K562 (cell line): Measurements from ENCODE around the gene SLC31A1. TPM values are rescaled to one million over a fixed set of nuclear protein-coding genes. Genes with fewer than 3 reads are reported as not detected.
A peak's percentile ranks its signal among the peaks of the same experiment; 100 is the strongest.

ENCODE experiments used
- CBX8 ChIP-seq: fragments of 200-600 bp; sonication (generic); IDR thresholded peaks from 2 replicates; pipeline ENCODE4 v1.6.1; 2012; ENCODE audit warnings: borderline replicate concordance, mixed run types, low read depth, mild to moderate bottlenecking, moderate library complexity, mixed read lengths, low read length, control low read depth, inconsistent platforms; ENCODE audit not compliant: poor library complexity, severe bottlenecking; ENCODE audit errors: extremely low read depth
- DACH1 ChIP-seq: fragments of 450-650 bp; IDR thresholded peaks from 2 replicates; pipeline ENCODE4 v1.6.1; 2018; ENCODE audit not compliant: partially characterized antibody
- ETS2 ChIP-seq: IDR thresholded peaks from 2 replicates; pipeline ENCODE4 v1.6.1; 2016; ENCODE audit warnings: borderline replicate concordance, missing genetic modification characterization, mild to moderate bottlenecking, moderate library complexity, missing compliant biosample characterization; ENCODE audit not compliant: poor library complexity, severe bottlenecking
- FOXA3 ChIP-seq, 2 experiments: fragments of 450-650 bp in 1 of 2; sonication (generic) in 1 of 2; formaldehyde crosslinking; IDR thresholded peaks in 1 of 2; conservative IDR thresholded peaks in 1 of 2; 2 replicates each; pipeline versions ENCODE4 v1.4.0 to v1.8.0; 2020 to 2022; ENCODE audit warnings: mild to moderate bottlenecking in 2 of 2, missing genetic modification reagents in 1 of 2
- HDAC1 ChIP-seq, 2 experiments: fragments of 450-650 bp; IDR thresholded peaks; 2 replicates each; pipeline ENCODE4 v1.6.1; 2016 to 2017; ENCODE audit warnings: inconsistent platforms in 1 of 2, mild to moderate bottlenecking in 1 of 2, moderate library complexity in 1 of 2
- HOXB6 ChIP-seq: fragments of 250-450 bp; sonication (Bioruptor Pico); IDR thresholded peaks from 2 replicates; pipeline ENCODE4 v1.5.1; 2022; ENCODE audit warnings: mild to moderate bottlenecking, borderline replicate concordance
- KAT7 ChIP-seq: sonication (generic); formaldehyde crosslinking; IDR thresholded peaks from 2 replicates; pipeline ENCODE4 v1.8.0; 2022; ENCODE audit warnings: missing genetic modification reagents, mild to moderate bottlenecking, borderline replicate concordance
- KDM5B ChIP-seq: fragments of 200-600 bp; sonication (generic); IDR thresholded peaks from 2 replicates; pipeline ENCODE4 v1.6.1; 2012; ENCODE audit warnings: low read depth, mild to moderate bottlenecking, moderate library complexity, low read length, control low read depth, inconsistent platforms; ENCODE audit not compliant: insufficient replicate concordance
- NFIX ChIP-seq: fragments of 250-450 bp; sonication (Bioruptor Pico); IDR thresholded peaks from 2 replicates; pipeline ENCODE4 v1.4.0; 2020; ENCODE audit warnings: low read depth, mild to moderate bottlenecking, moderate library complexity
- POLR2H ChIP-seq: IDR thresholded peaks from 2 replicates; pipeline ENCODE4 v1.6.1; 2016; ENCODE audit warnings: missing genetic modification characterization, low read depth, mild to moderate bottlenecking, control low read depth, missing compliant biosample characterization, moderate library complexity
- PPARD ChIP-seq: fragments of 250-450 bp; sonication (Bioruptor Pico); IDR thresholded peaks from 2 replicates; pipeline ENCODE4 v1.8.0; 2022; ENCODE audit warnings: inconsistent platforms, mild to moderate bottlenecking, moderate library complexity
- RAD51 ChIP-seq: fragments of 450-650 bp; IDR thresholded peaks from 2 replicates; pipeline ENCODE4 v1.7.1; 2016; ENCODE audit warnings: low read depth, mild to moderate bottlenecking, borderline replicate concordance
- TAL1 ChIP-seq: fragments of 450-650 bp; IDR thresholded peaks from 2 replicates; pipeline ENCODE4 v1.6.1; 2016; ENCODE audit warnings: mild to moderate bottlenecking
- TEAD4 ChIP-seq, 2 experiments: sonication (generic) in 1 of 2; formaldehyde crosslinking in 1 of 2; IDR thresholded peaks; 2 replicates each; pipeline versions ENCODE4 v1.6.1 to v1.8.0; 2012 to 2022; ENCODE audit warnings: borderline replicate concordance in 1 of 2, inconsistent platforms in 1 of 2, low read length in 1 of 2, mild to moderate bottlenecking in 1 of 2, missing genetic modification reagents in 1 of 2
- ZBTB49 ChIP-seq: sonication (generic); formaldehyde crosslinking; IDR thresholded peaks from 2 replicates; pipeline ENCODE4 v1.8.0; 2022; ENCODE audit warnings: missing genetic modification reagents, mild to moderate bottlenecking, borderline replicate concordance
- ZBTB9 ChIP-seq: fragments of 450-650 bp; formaldehyde crosslinking; IDR thresholded peaks from 2 replicates; pipeline ENCODE4 v1.4.0; 2020; ENCODE audit warnings: mild to moderate bottlenecking, moderate library complexity
- ZNF384 ChIP-seq: IDR thresholded peaks from 2 replicates; pipeline ENCODE4 v1.6.1; 2012; ENCODE audit warnings: low read depth, low read length, improper control_type of control experiment
- ZZZ3 ChIP-seq: fragments of 450-650 bp; IDR thresholded peaks from 2 replicates; pipeline ENCODE4 v1.6.1; 2016; ENCODE audit warnings: antibody characterized with exemption, mild to moderate bottlenecking, moderate library complexity
- polyA plus RNA-seq, 8 experiments: library from polyadenylated mRNA; depleted of rRNA in 4 of 8; stranded (reverse) in 5 of 8; unstranded in 3 of 8; fragments of >200 nt; fragmentation: Nextera tagmentation in 2 of 8; fragmentation: Illumina TruSeq in 1 of 8; extraction: Ambion mirVana in 2 of 8; extraction: Trizol in 1 of 8; gene quantifications; 2 replicates each; pipeline versions ENCODE4 v1.2.1 to v1.2.3, GENCODE V29; 2011 to 2014; ENCODE audit warnings: inconsistent platforms in 1 of 8, missing spikeins in 1 of 8
- total RNA-seq, 7 experiments: library from RNA; depleted of rRNA in 6 of 7; stranded (reverse); fragments of >200 nt in 6 of 7; fragmentation: Illumina TruSeq in 2 of 7; extraction: Trizol in 2 of 7; gene quantifications; 2 replicates each; pipeline versions ENCODE4 v1.2.1 to v1.2.3, GENCODE V29; 2011 to 2021; ENCODE audit warnings: low replicate concordance in 1 of 7

SLC31A1 gene
- total and polyA plus RNA-seq, 9 of the 15 experiments (the other 6 are each of a cell fraction or from before 2014, with no cell fraction given), result 15.4 to 40.7 (median 25.9) TPM

- no peak for TF ChIP-seq HOXB6 (CRISPR knock-in tag)
- no peak for TF ChIP-seq NFIX (CRISPR knock-in tag)
- no peak for TF ChIP-seq CBX8
- no peak for TF ChIP-seq ZNF384
- no peak for TF ChIP-seq KAT7 (CRISPR knock-in tag)
- TF ChIP-seq HDAC1 (IDR thresholded peaks at IDR 0.05), result no peak
- TF ChIP-seq POLR2H, result 0 out of 2 replicates have a peak, but pooled peaks have one; percentile 6
- TF ChIP-seq RAD51, result no peak
- peak; percentile 54 for TF ChIP-seq TAL1
- TF ChIP-seq ETS2, result no peak
- TF ChIP-seq ZBTB9 (CRISPR knock-in tag), result no peak
- TF ChIP-seq KDM5B, result no peak
- TF ChIP-seq FOXA3 (CRISPR knock-in tag; conservative IDR thresholded peaks at IDR 0.05 in 1 of 2, IDR thresholded peaks at IDR 0.05 in 1 of 2), result no peak
- TF ChIP-seq PPARD (CRISPR knock-in tag), result no peak
- no peak for TF ChIP-seq ZBTB49 (CRISPR knock-in tag)
- TF ChIP-seq ZZZ3, result no peak
- TF ChIP-seq DACH1, result no peak
- TF ChIP-seq TEAD4 (IDR thresholded peaks at IDR 0.05; ENCODE audit: low read length), result peak; percentile 70
- TF ChIP-seq TEAD4 (CRISPR knock-in tag; IDR thresholded peaks at IDR 0.05; ENCODE audit: borderline replicate concordance), result no peak
Measured at GRCh38 chr9:113267911-113268566, 46.7 kb downstream of the SLC31A1 start (continued).
